ENCODE results near the gene SUMO3.

The SUMO3 gene

DNA sequence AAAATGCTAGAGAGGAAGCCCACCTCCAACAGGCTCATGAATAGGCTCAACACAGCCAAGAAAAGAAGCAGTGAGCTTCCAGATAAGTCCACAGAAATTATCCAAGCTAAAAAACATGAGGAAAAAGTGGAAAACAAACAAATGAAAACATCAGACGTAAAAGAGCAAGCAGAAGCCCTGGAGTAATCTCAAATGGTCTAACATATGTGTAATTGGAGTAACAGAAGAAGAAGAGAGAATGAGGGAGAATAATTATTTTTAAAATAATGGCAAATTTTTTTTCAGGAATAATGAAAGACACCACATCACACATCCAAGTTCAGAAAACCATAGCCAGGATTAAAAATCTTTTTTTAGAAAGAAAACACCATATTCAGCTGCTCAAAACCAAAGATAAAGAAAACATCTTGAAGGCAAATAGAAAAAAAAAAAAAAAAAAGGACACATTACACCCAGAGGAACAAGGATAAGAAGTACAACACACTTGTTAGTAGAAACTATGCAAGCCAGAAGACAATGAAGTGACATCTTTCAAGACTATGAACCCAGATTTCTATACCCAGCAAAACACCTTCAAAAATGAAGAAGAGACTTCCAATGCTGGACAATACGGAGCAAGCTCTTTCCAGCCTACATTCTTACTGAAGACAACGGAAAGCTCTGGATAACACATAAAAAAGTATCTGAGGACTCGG lies 10.6 kb upstream of the SUMO3 start:
- no peak overlapping the region for H3K4me3 ChIP-seq (ENCODE audit: low read length)
- TF ChIP-seq ZNF274 (IDR thresholded peaks at IDR 0.05; ENCODE audit: low read depth, low read length): no peak

GRCh38 chr21:44823179-44823660 lies 5.4 kb upstream of the SUMO3 start:
- TF ChIP-seq ZNF274 (IDR thresholded peaks at IDR 0.05; ENCODE audit: low read depth, low read length): no peak
- no peak overlapping the region for H3K4me3 ChIP-seq (ENCODE audit: low read length)

- H3K4me3 ChIP-seq (ENCODE audit: low read length): no peak overlapping the region
- no peak for TF ChIP-seq ZNF274 (IDR thresholded peaks at IDR 0.05; ENCODE audit: low read depth, low read length)
Measured at GRCh38 chr21:44822484-44823178, 4.8 kb upstream of the SUMO3 start.

GRCh38 chr21:44820851-44821250 lies 3.0 kb upstream of the SUMO3 start:
- no peak for TF ChIP-seq ZNF274 (IDR thresholded peaks at IDR 0.05; ENCODE audit: low read depth, low read length)
- H3K4me3 ChIP-seq (ENCODE audit: low read length): no peak overlapping the region

GRCh38 chr21:44819283-44820243 lies 1.7 kb upstream of the SUMO3 start:
- no peak for TF ChIP-seq ZNF274 (IDR thresholded peaks at IDR 0.05; ENCODE audit: low read depth, low read length)
- H3K4me3 ChIP-seq (ENCODE audit: low read length): no peak overlapping the region

- peak overlapping the region; percentile 62; the same call in 1 of the 2 replicates for H3K4me3 ChIP-seq (ENCODE audit: low read length)
- TF ChIP-seq ZNF274 (IDR thresholded peaks at IDR 0.05; ENCODE audit: low read depth, low read length): no peak
Measured at GRCh38 chr21:44818640-44819011, 764 bp upstream of the SUMO3 start.

- H3K4me3 ChIP-seq (ENCODE audit: low read length): peak overlapping the region; percentile 88
- TF ChIP-seq ZNF274 (IDR thresholded peaks at IDR 0.05; ENCODE audit: low read depth, low read length): no peak
Measured at GRCh38 chr21:44817506-44817880, 369 bp downstream of the SUMO3 start.

GRCh38 chr21:44816761-44817505 lies 929 bp downstream of the SUMO3 start:
- no peak for TF ChIP-seq ZNF274 (IDR thresholded peaks at IDR 0.05; ENCODE audit: low read depth, low read length)
- H3K4me3 ChIP-seq (ENCODE audit: low read length): peak overlapping the region; percentile 88

- no peak for TF ChIP-seq ZNF274 (IDR thresholded peaks at IDR 0.05; ENCODE audit: low read depth, low read length)
- H3K4me3 ChIP-seq (ENCODE audit: low read length): no peak overlapping the region
Measured at GRCh38 chr21:44815852-44816628, 1.8 kb downstream of the SUMO3 start.

GRCh38 chr21:44815225-44815624 lies 2.6 kb downstream of the SUMO3 start:
- TF ChIP-seq ZNF274 (IDR thresholded peaks at IDR 0.05; ENCODE audit: low read depth, low read length): no peak
- H3K4me3 ChIP-seq (ENCODE audit: low read length): no peak overlapping the region

DNA sequence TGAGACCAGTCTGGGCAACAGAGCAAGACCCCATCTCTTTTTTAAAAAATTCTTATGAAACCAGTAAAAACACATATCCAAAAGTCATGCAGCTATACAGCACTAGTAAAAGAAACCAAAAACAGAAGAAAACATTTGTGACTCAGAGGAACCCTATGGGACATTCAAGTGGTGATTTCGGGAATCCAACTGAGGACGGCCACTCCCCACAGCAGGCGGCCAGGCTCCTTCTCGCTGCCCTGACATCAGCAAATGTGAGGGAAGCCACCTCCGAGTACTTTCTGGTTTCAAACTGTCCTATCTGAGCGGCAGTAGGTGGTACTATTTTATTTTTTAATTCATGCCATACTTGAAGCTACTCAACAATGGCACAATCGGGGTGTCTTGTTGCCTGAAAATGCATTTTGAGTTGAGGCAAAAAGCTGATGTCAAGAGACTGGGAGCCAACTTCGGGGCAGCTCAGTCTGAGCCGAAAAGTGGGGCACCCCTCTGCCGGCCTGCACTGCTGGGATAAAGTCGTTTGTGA lies 3.3 kb downstream of the SUMO3 start:
- no peak for TF ChIP-seq ZNF274 (IDR thresholded peaks at IDR 0.05; ENCODE audit: low read depth, low read length)
- no peak overlapping the region for H3K4me3 ChIP-seq (ENCODE audit: low read length)

DNA sequence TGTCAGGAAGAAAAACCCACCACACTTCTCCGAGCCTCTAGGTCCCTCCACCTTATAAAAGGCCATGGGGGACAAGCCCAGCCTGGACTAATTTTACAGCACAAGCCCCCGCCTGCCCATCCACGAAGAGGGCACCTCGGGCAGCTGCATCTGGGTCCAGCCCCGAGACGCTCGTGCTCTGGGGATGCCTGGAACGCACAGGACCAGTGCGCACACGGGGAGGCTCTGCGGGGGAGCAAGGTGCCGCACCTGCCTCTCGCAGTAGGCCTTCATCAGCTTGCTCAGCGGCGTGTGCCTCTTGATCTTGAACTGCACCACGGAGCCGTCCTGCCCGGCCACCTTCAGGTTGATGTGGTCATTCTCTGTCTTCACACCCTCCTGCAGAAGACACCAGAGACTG lies 4.1 kb downstream of the SUMO3 start:
- no peak overlapping the region for H3K4me3 ChIP-seq (ENCODE audit: low read length)
- TF ChIP-seq ZNF274 (IDR thresholded peaks at IDR 0.05; ENCODE audit: low read depth, low read length): no peak

GRCh38 chr21:44813149-44813548 lies 4.7 kb downstream of the SUMO3 start:
- no peak for TF ChIP-seq ZNF274 (IDR thresholded peaks at IDR 0.05; ENCODE audit: low read depth, low read length)
- H3K4me3 ChIP-seq (ENCODE audit: low read length): no peak overlapping the region
